GM19395 (cell line): ENCODE results near the gene CACNG1.
A peak's percentile ranks its signal among the peaks of the same experiment; 100 is the strongest.
"Not testable (repeated sequence)": the region's sequence is repeated elsewhere in the genome, so short reads cannot be mapped to it uniquely, and the experiment has no call there.

ENCODE experiments used
- ATAC-seq: cut with Tn5 transposase; IDR thresholded peaks from one replicate; pipeline ENCODE4 v1.9.1; 2021; ENCODE audit warnings: mild to moderate bottlenecking, moderate library complexity; ENCODE audit not compliant: unreplicated experiment

CACNG1 gene

DNA sequence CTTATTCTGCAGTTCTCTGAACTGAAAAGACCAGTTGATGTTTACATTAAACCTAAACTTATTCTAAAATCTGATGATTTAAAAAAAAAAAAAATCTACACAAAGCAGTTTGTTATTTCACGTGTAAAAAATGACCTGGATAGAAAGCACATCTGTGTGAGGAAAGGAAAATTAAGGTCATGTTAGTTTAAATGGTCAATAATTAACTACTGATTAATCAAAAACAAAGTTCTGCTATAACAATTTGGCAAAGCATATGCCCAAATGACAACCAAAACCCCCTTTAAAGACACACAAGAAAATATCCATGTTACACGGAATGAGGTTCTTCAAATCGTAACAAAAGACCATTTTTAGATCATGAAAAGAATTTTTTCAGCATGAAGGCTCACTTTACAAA is 30.4 kb downstream of the CACNG1 start:
- no peak for ATAC-seq

DNA sequence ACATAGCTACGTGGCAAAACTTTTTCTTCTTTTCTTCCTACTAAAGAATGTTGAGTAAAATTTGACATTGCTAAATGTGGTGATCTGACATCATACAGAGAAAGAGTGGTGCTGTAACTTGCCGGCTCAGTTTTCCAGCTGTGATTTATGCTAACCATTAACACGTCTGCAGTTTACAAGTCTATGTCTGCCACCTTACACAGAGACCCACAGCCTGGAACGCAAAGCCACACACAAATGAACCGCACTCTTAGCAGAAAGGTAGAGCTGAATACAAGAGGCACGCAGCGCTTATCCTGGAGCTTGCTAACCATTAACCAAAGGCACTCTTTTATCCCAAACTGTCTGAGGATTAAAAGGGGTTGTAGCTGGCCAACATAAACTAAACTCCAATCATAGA is 31.9 kb downstream of the CACNG1 start:
- ATAC-seq = no peak

GRCh38 chr17:67078292-67078691 is 33.9 kb downstream of the CACNG1 start:
- ATAC-seq = no peak

- no peak for ATAC-seq
Measured at GRCh38 chr17:67079491-67079890, 35.1 kb downstream of the CACNG1 start.

DNA sequence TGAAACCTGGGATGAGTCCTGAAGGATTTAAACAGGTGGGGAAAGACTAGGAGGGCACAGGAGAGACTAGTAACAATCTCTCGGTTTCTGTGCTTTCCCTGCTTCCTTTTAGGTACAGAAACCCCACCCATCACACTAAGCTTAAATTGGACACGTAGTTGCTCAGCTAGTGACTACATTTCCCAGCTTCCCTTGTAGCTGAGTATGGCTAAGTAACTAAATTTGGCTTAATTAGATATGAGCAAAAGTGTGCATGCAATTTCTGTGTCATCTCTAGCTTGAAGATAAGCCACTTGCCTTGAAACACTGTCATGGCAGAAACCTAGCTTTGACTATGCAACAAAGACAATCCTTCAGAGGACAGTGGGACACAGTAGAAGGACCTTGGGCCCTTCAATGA is 36.5 kb downstream of the CACNG1 start:
- no peak for ATAC-seq

- peak; percentile 83 for ATAC-seq
Measured at GRCh38 chr17:67082107-67082506, 37.8 kb downstream of the CACNG1 start.

DNA sequence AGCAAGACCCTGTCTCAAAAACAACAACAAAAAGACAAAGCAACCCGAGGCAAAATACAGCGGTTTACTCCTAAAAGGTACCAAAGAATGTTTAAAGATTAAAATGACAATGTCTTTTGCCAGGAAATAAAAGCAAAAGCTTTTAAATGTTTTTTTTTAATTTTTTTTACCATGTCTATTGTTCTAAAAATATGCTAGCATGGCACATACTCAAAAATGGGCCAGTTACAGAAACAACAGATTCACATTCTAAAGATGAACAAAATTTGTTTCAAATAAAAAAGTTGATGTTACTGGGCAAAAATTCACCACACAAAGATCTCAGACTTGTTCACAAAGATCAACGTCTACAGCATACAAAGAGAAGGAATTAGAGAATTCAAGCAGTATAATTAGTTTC is 41.1 kb downstream of the CACNG1 start:
- no peak for ATAC-seq

- no peak for ATAC-seq
Measured at GRCh38 chr17:67088639-67089038, 44.3 kb downstream of the CACNG1 start.

GRCh38 chr17:67090341-67090740 is 46.0 kb downstream of the CACNG1 start:
- no peak for ATAC-seq

GRCh38 chr17:67092291-67092690 is 47.9 kb downstream of the CACNG1 start:
- no peak for ATAC-seq

DNA sequence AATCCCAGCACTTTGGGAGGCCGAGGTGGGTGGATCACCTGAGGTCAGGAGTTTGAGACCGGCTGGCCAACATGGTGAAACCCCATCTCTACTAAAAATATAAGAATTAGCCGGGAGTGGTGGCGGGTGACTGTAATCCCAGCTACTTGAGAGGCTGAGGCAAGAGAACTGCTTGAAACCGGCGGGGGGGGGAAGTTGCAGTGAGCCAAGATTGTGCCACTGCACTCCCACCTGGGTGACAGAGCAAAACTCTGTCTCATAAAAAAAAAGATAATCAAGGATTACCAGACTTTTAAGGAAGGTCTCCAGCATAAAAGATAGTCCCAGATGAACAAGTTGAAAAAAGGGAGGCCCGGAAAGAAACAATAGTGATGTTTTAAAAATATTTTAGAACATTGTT is 48.4 kb downstream of the CACNG1 start:
- not testable (repeated sequence) for ATAC-seq

DNA sequence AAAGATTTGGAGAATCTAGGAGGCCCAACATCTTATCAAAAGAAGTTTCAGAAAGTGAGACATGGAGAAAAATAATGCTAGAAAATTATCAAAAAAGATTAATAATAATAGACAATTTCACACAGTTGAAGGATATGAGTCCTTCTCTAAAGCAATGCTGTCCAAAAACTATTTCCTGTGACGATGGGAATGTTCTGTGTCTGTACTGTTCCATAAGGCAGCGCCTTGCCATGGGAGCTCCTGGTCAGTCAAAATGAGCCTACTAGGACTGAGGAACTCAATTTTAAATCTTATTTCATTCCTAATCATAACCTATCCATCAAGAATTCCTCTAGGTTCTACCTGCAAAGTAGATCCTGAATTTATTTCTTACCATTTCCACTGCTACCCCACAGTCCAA is 49.0 kb downstream of the CACNG1 start:
- ATAC-seq = no peak

GRCh38 chr17:67095291-67095690 is 50.9 kb downstream of the CACNG1 start:
- ATAC-seq = not testable (repeated sequence)

GRCh38 chr17:67095803-67096202 is 51.4 kb downstream of the CACNG1 start:
- ATAC-seq = no peak

GRCh38 chr17:67096609-67097008 is 52.3 kb downstream of the CACNG1 start:
- no peak for ATAC-seq

DNA sequence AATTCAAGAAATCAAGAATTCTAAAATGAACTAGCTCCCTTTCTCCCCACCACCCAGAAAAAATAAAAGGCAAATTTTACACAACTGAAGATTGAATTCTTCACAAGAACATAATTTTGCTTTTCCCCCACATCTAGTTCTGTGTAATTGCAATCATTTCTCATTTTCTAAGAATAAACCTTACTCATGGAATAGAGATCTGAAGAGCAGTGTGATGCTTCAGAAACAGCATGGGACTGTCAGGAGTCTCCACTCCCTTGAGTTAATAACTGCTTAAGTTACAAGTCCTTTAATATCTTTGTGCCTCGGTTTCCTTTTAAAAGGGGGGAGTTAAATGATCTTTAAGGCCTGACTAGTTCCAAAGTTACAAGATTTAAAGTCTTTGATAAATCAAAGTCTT is 53.7 kb downstream of the CACNG1 start:
- no peak for ATAC-seq

DNA sequence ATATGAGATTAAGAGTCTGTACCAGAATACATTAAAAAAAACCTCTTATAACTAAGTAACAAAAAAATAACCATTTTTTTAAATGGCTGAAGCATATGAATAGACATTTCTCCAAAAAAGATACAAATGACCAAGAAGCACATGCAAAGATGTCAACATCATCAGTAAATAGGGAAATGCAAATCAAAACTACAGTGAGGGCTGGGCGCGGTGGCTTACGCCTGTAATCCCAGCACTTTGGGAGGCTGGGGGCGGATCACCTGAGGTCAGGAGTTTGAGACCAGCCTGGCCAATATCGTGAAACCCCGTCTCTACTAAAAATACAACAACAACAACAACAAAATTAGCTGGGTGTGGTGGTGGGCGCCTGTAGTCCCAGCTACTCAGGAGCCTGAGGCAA is 60.3 kb downstream of the CACNG1 start:
- not testable (repeated sequence) for ATAC-seq

- no peak for ATAC-seq
Measured at GRCh38 chr17:67105213-67105612, 60.9 kb downstream of the CACNG1 start.
